Body of pancreas (tissue), 4 donors: ENCODE data around the gene GRIA3. TPM values are rescaled to one million over a fixed set of nuclear protein-coding genes. Genes with fewer than 3 reads are reported as not detected.

ENCODE experiments used
- ATAC-seq: fragments of 150-250 bp; one replicate; pipeline ENCODE4 v1.9.1; 2016
- DNase-seq, 4 donors: peaks; one replicate each; pipeline ENCODE4 v3.0.0-alpha.2; 2019
- H3K27ac ChIP-seq, 4 donors: fragments of 200-600 bp; sonication (generic); 1 replicate in 3 of 4; 2 replicates in 1 of 4; pipeline versions ENCODE4 v1.5.1 to v1.6.1; 2016 to 2019; ENCODE audit warnings: mild to moderate bottlenecking in 1 of 4, mixed read lengths in 1 of 4, moderate library complexity in 1 of 4
- H3K27me3 ChIP-seq, 2 donors: fragments of 200-600 bp; sonication (generic); one replicate each; pipeline ENCODE4 v1.6.0; 2016; ENCODE audit warnings: mild to moderate bottlenecking in 1 of 2
- H3K36me3 ChIP-seq, 2 donors: fragments of 200-600 bp; sonication (generic); replicated peaks in 1 of 2; 2 replicates each; pipeline ENCODE4 v1.5.1; 2016; ENCODE audit warnings: low read depth in 2 of 2; ENCODE audit not compliant: insufficient read depth in 1 of 2
- H3K4me1 ChIP-seq: fragments of 200-600 bp; sonication (generic); one replicate; pipeline ENCODE4 v1.6.0; 2016
- H3K4me3 ChIP-seq, 2 donors: fragments of 200-600 bp; sonication (generic); 1 replicate in 1 of 2; 2 replicates in 1 of 2; pipeline ENCODE4 v1.5.1; 2016 to 2019
- H3K9me3 ChIP-seq, 3 donors: fragments of 200-600 bp; sonication (generic); 1 replicate in 2 of 3; 2 replicates in 1 of 3; pipeline ENCODE4 v1.5.1; 2016
- POLR2A ChIP-seq, 3 donors: fragments of 450-650 bp; IDR thresholded peaks; one replicate each; pipeline ENCODE4 v1.6.1; 2016; ENCODE audit warnings: antibody characterized with exemption in 3 of 3, mild to moderate bottlenecking in 2 of 3
- WGBS, 2 donors: methylation state at CpG; one replicate each; pipeline ENCODE4 v1.1.5; 2017; 5-methylcytosine and 5-hydroxymethylcytosine counted together
- intact Hi-C: fragments of 100-400 bp; cut with DNase I; formaldehyde crosslinking; loops from one replicate; pipeline ENCODE4 v1.15.1; 2023
- total RNA-seq, 2 donors: library from RNA; depleted of rRNA; stranded (reverse); fragments of >200 nt; gene quantifications; one replicate each; pipeline ENCODE4 v1.1.0, GENCODE V29; 2016
- TF ChIP-seq, protein P1 (sequence below), 7 experiments: fragments of 450-650 bp in 4 of 7; fragments of 200-600 bp in 3 of 7; sonication (generic) in 3 of 7; IDR thresholded peaks; one replicate each; pipeline ENCODE4 v1.5.1; 2016 to 2019; ENCODE audit warnings: antibody characterized with exemption in 7 of 7

Gene GRIA3
- total RNA-seq, 2 donors from 2014 or later, result 0.52 to 0.99 TPM

- TF ChIP-seq POLR2A (IDR thresholded peaks at IDR 0.05), result no peak
- TF ChIP-seq, protein P1, sequence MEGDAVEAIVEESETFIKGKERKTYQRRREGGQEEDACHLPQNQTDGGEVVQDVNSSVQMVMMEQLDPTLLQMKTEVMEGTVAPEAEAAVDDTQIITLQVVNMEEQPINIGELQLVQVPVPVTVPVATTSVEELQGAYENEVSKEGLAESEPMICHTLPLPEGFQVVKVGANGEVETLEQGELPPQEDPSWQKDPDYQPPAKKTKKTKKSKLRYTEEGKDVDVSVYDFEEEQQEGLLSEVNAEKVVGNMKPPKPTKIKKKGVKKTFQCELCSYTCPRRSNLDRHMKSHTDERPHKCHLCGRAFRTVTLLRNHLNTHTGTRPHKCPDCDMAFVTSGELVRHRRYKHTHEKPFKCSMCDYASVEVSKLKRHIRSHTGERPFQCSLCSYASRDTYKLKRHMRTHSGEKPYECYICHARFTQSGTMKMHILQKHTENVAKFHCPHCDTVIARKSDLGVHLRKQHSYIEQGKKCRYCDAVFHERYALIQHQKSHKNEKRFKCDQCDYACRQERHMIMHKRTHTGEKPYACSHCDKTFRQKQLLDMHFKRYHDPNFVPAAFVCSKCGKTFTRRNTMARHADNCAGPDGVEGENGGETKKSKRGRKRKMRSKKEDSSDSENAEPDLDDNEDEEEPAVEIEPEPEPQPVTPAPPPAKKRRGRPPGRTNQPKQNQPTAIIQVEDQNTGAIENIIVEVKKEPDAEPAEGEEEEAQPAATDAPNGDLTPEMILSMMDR (IDR thresholded peaks at IDR 0.05), result no peak
- no peak for DNase-seq
- intact Hi-C loops, result no loop called here
- no peaks in the 10 kb centered on the region for H3K27me3 ChIP-seq
- H3K4me3 ChIP-seq, result no peak overlapping the region
- no peaks in the 10 kb centered on the region for H3K4me1 ChIP-seq
- 73 to 82% methylated on average over 1 of the region's 1 CpG for WGBS, 2 donors
- no peak overlapping the region for H3K27ac ChIP-seq
- H3K36me3 ChIP-seq, result no peaks in the 10 kb centered on the region
- ATAC-seq, result no peak
- no peaks in the 10 kb centered on the region for H3K9me3 ChIP-seq
These were observed 72.3 kb downstream of the GRIA3 start for GRCh38 chrX:123256378-123256777.

GRCh38 chrX:123260920-123261418 lies 76.9 kb downstream of the GRIA3 start:
- no peaks in the 10 kb centered on the region for H3K9me3 ChIP-seq
- no peaks in the 10 kb centered on the region for H3K4me1 ChIP-seq
- no peaks in the 10 kb centered on the region for H3K27me3 ChIP-seq
- H3K27ac ChIP-seq, result no peak overlapping the region
- no peaks in the 10 kb centered on the region for H3K36me3 ChIP-seq
- DNase-seq (no peak), ATAC-seq (no peak)
- WGBS, 2 donors, result 47 to 64% methylated on average over 5 of the region's 5 CpGs
- TF ChIP-seq POLR2A (IDR thresholded peaks at IDR 0.05), result no peak
- TF ChIP-seq, protein P1 (IDR thresholded peaks at IDR 0.05), result no peak
- H3K4me3 ChIP-seq, result no peak overlapping the region
- intact Hi-C loops, result no loop called here

GRCh38 chrX:123263270-123263669 lies 79.2 kb downstream of the GRIA3 start:
- Histone ChIP-seq H3K27ac (no peak overlapping the region), H3K4me1 (no peaks in the 10 kb centered on the region), H3K36me3 (no peaks in the 10 kb centered on the region), H3K4me3 (no peak overlapping the region), H3K9me3 (no peaks in the 10 kb centered on the region), H3K27me3 (no peaks in the 10 kb centered on the region)
- intact Hi-C loops, result no loop called here
- no peak for DNase-seq
- WGBS, 2 donors, result 26 to 43% methylated on average over 7 to 8 of the region's 8 CpGs
- no peak for ATAC-seq
- TF ChIP-seq POLR2A (IDR thresholded peaks at IDR 0.05), result no peak
- TF ChIP-seq, protein P1 (IDR thresholded peaks at IDR 0.05), result no peak

DNA sequence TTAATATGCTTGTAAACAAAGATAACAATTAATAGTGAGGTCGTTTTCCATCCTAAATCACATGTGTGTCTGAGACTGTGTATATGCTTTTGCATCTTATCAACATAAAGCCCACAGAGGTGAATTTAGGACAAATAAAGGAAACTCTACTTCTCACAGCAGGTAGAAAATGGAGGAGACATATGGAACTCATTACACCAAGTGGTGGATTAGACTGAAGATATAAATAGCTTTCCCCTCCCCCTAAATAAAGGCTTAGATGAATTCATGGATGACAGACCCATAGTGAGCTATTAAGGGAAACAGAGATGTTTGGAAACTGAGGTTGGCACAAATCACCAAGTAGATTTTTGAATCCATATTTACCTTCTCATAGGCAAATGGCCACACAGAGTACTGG lies 79.7 kb downstream of the GRIA3 start:
- no peaks in the 10 kb centered on the region for H3K4me1 ChIP-seq
- TF ChIP-seq POLR2A (IDR thresholded peaks at IDR 0.05), result no peak
- TF ChIP-seq, protein P1 (IDR thresholded peaks at IDR 0.05), result no peak
- ATAC-seq (no peak), DNase-seq (no peak)
- no peak overlapping the region for H3K27ac ChIP-seq
- H3K9me3 ChIP-seq, result no peaks in the 10 kb centered on the region
- no peaks in the 10 kb centered on the region for H3K36me3 ChIP-seq
- H3K27me3 ChIP-seq, result no peaks in the 10 kb centered on the region
- WGBS, 2 donors, result 15 to 44% methylated on average over 1 of the region's 1 CpG
- no peak overlapping the region for H3K4me3 ChIP-seq
- intact Hi-C loops, result no loop called here

- H3K4me3 ChIP-seq, result no peak overlapping the region
- H3K27ac ChIP-seq, result no peak overlapping the region
- H3K4me1 ChIP-seq, result no peaks in the 10 kb centered on the region
- WGBS, 2 donors, result 64 to 68% methylated on average over 3 of the region's 3 CpGs
- intact Hi-C loops, result no loop called here
- H3K9me3 ChIP-seq, result no peaks in the 10 kb centered on the region
- no peak for ATAC-seq
- H3K36me3 ChIP-seq, result no peaks in the 10 kb centered on the region
- TF ChIP-seq, protein P1 (IDR thresholded peaks at IDR 0.05), result no peak
- TF ChIP-seq POLR2A (IDR thresholded peaks at IDR 0.05), result no peak
- DNase-seq, result no peak
- no peaks in the 10 kb centered on the region for H3K27me3 ChIP-seq
These were observed 83.1 kb downstream of the GRIA3 start for GRCh38 chrX:123267220-123267619.
